GM12801 (cell line): ENCODE data around the gene NFX1.

ENCODE experiments used
- CTCF ChIP-seq: IDR thresholded peaks from one replicate; pipeline ENCODE4 v1.5.1; 2011; ENCODE audit warnings: control low read depth; ENCODE audit not compliant: insufficient read length; ENCODE audit errors: extremely low read depth

The NFX1 gene

GRCh38 chr9:33414268-33414667, 124.0 kb downstream of the NFX1 start:
- no peak for TF ChIP-seq CTCF

- no peak for TF ChIP-seq CTCF
Measured at GRCh38 chr9:33414889-33415500, 124.7 kb downstream of the NFX1 start.

GRCh38 chr9:33415501-33416038, 125.3 kb downstream of the NFX1 start:
- no peak for TF ChIP-seq CTCF

GRCh38 chr9:33416996-33417395, 126.7 kb downstream of the NFX1 start:
- no peak for TF ChIP-seq CTCF

- TF ChIP-seq CTCF: no peak
Measured at GRCh38 chr9:33418090-33418489, 127.8 kb downstream of the NFX1 start.

- no peak for TF ChIP-seq CTCF
Measured at GRCh38 chr9:33419708-33420303, 129.5 kb downstream of the NFX1 start.
